GM23338 (cell line): ENCODE results near the gene CRYBG3. TPM values are rescaled to one million over a fixed set of nuclear protein-coding genes. Genes with fewer than 3 reads are reported as not detected.

Experiments used
- ATAC-seq: fragments of 200-7000 bp; cut with Tn5 transposase; 3 replicates; pipeline ENCODE4 v1.9.1; 2020
- DNase-seq: peaks from one replicate; pipeline ENCODE4 v3.0.0-alpha.2; 2015; ENCODE audit warnings: low spot score
- H2AFZ ChIP-seq: fragments of 200-600 bp; sonication (generic); 2 replicates; pipeline ENCODE4 v1.8.0; 2016; ENCODE audit warnings: antibody characterized with exemption, mild to moderate bottlenecking, moderate library complexity
- H3F3A ChIP-seq: fragments of 200-600 bp; sonication (generic); replicated peaks from 2 replicates; pipeline ENCODE4 v1.8.0; 2017; ENCODE audit warnings: antibody characterized with exemption, mixed run types, low read depth
- H3K27ac ChIP-seq: fragments of 200-600 bp; sonication (generic); 2 replicates; pipeline ENCODE4 v1.6.1; 2016; ENCODE audit warnings: low read depth
- H3K27me3 ChIP-seq: fragments of 200-600 bp; sonication (generic); 2 replicates; pipeline ENCODE4 v1.8.0; 2016; ENCODE audit warnings: mild to moderate bottlenecking, mixed run types, moderate library complexity; ENCODE audit not compliant: insufficient read depth
- H3K36me3 ChIP-seq: fragments of 200-600 bp; sonication (generic); 2 replicates; pipeline ENCODE4 v1.8.0; 2016; ENCODE audit warnings: mild to moderate bottlenecking; ENCODE audit not compliant: insufficient read depth
- H3K4me1 ChIP-seq: fragments of 200-600 bp; sonication (generic); 2 replicates; pipeline ENCODE4 v1.8.0; 2016; ENCODE audit warnings: mild to moderate bottlenecking, moderate library complexity; ENCODE audit not compliant: insufficient read depth
- H3K4me2 ChIP-seq: fragments of 200-600 bp; sonication (generic); 2 replicates; pipeline ENCODE4 v1.7.1; 2017; ENCODE audit warnings: mixed run types
- H3K4me3 ChIP-seq: fragments of 200-600 bp; sonication (generic); 2 replicates; pipeline ENCODE4 v1.6.1; 2016; ENCODE audit warnings: mixed run types
- H3K79me2 ChIP-seq: fragments of 200-600 bp; sonication (generic); replicated peaks from 2 replicates; pipeline ENCODE4 v1.8.0; 2017; ENCODE audit warnings: mild to moderate bottlenecking; ENCODE audit not compliant: insufficient read depth
- H3K9me2 ChIP-seq: fragments of 200-600 bp; sonication (generic); 2 replicates; pipeline ENCODE4 v1.8.0; 2017; ENCODE audit not compliant: insufficient read depth
- H4K20me1 ChIP-seq: fragments of 200-600 bp; sonication (generic); replicated peaks from 2 replicates; pipeline ENCODE4 v1.8.0; 2017; ENCODE audit warnings: mild to moderate bottlenecking; ENCODE audit not compliant: insufficient read depth
- H3K27ac Mint-ChIP-seq: 2 replicates; pipeline ENCODE4 v1.8.0; 2020; ENCODE audit warnings: inconsistent platforms, mild to moderate bottlenecking, moderate library complexity, mixed read lengths
- H3K27me3 Mint-ChIP-seq: 3 replicates; pipeline ENCODE4 v1.8.0; 2022; ENCODE audit warnings: low read depth, mild to moderate bottlenecking, moderate library complexity, mixed read lengths, inconsistent platforms; ENCODE audit not compliant: insufficient read depth, poor library complexity
- H3K36me3 Mint-ChIP-seq: 3 replicates; pipeline ENCODE4 v1.8.0; 2021; ENCODE audit warnings: low read depth, mild to moderate bottlenecking, inconsistent platforms, moderate library complexity, mixed read lengths
- H3K4me1 Mint-ChIP-seq: 3 replicates; pipeline ENCODE4 v1.8.0; 2020; ENCODE audit warnings: mild to moderate bottlenecking, inconsistent platforms, mixed read lengths
- H3K4me3 Mint-ChIP-seq: 3 replicates; pipeline ENCODE4 v1.8.0; 2021; ENCODE audit warnings: moderate library complexity, mild to moderate bottlenecking, inconsistent platforms, mixed read lengths
- H3K9me3 Mint-ChIP-seq: 3 replicates; pipeline ENCODE4 v1.8.0; 2020; ENCODE audit warnings: moderate library complexity, mild to moderate bottlenecking, inconsistent platforms, mixed read lengths
- CREB1 ChIP-seq: fragments of 250-450 bp; sonication (Bioruptor Pico); IDR thresholded peaks from 2 replicates; pipeline ENCODE4 v1.5.0; 2020; ENCODE audit warnings: low read depth, mild to moderate bottlenecking, moderate library complexity
- CTCF ChIP-seq, 2 experiments: fragments of 200-600 bp in 1 of 2; sonication (generic) in 1 of 2; conservative IDR thresholded peaks; 2 replicates each; pipeline versions ENCODE4 v1.5.1 to v1.6.1; 2016 to 2017; ENCODE audit warnings: antibody characterized with exemption in 2 of 2, low read depth in 2 of 2, mild to moderate bottlenecking in 2 of 2, moderate library complexity in 1 of 2
- ETS1 ChIP-seq: IDR thresholded peaks from 2 replicates; pipeline ENCODE4 v1.6.1; 2016; ENCODE audit warnings: antibody characterized with exemption
- EZH2 ChIP-seq: fragments of 200-600 bp; sonication (generic); IDR thresholded peaks from one replicate; pipeline ENCODE4 v1.8.0; 2017; ENCODE audit warnings: antibody characterized with exemption, mild to moderate bottlenecking, low read depth; ENCODE audit not compliant: unreplicated experiment
- JUNB ChIP-seq: IDR thresholded peaks from one replicate; pipeline ENCODE4 v1.6.1; 2016; ENCODE audit warnings: antibody characterized with exemption; ENCODE audit not compliant: unreplicated experiment
- NANOG ChIP-seq: IDR thresholded peaks from 2 replicates; pipeline ENCODE4 v1.6.1; 2016; ENCODE audit warnings: antibody characterized with exemption, borderline replicate concordance
- REST ChIP-seq: IDR thresholded peaks from one replicate; pipeline ENCODE4 v1.6.1; 2018; ENCODE audit warnings: antibody characterized with exemption; ENCODE audit not compliant: unreplicated experiment
- ZNF114 ChIP-seq: fragments of 250-450 bp; sonication (Bioruptor Pico); IDR thresholded peaks from 2 replicates; pipeline ENCODE4 v1.5.0; 2020; ENCODE audit warnings: mild to moderate bottlenecking, moderate library complexity
- ZNF462 ChIP-seq: fragments of 250-450 bp; sonication (Bioruptor Pico); IDR thresholded peaks from 2 replicates; pipeline ENCODE4 v1.5.0; 2020; ENCODE audit warnings: mild to moderate bottlenecking, moderate library complexity
- polyA plus RNA-seq: library from polyadenylated mRNA; unstranded; fragments of >200 nt; fragmentation: Nextera tagmentation; extraction: Ambion mirVana; gene quantifications from 2 replicates; pipeline ENCODE4 v1.2.1, GENCODE V29; 2016
- total RNA-seq: library from RNA; depleted of rRNA; stranded (reverse); fragments of >200 nt; shearing (Covaris generic); gene quantifications from 2 replicates; pipeline ENCODE4 v1.2.3, GENCODE V29; 2014

CRYBG3 gene
- total and polyA plus RNA-seq, 2 experiments from 2014 or later, result 2.3 to 8.9 TPM

- Histone ChIP-seq H3K9me2 (no peaks in the 10 kb centered on the region), H3K79me2 (no peaks in the 10 kb centered on the region), H3K4me1 (no peaks in the 10 kb centered on the region), H3K4me3 (no peak overlapping the region), H3K4me2 (no peak overlapping the region), H3K36me3 (peaks cover 3% of the 10 kb centered on the region; the same call in 1 of the 2 replicates), H3F3A (no peaks in the 10 kb centered on the region), H3K27me3 (no peaks in the 10 kb centered on the region), H3K27ac (no peak overlapping the region), H4K20me1 (no peaks in the 10 kb centered on the region; the same call in 1 of the 2 replicates), H2AFZ (no peak overlapping the region)
- no peak overlapping the region for H3K4me3 Mint-ChIP-seq
- H3K27ac Mint-ChIP-seq, result no peak overlapping the region
- H3K27me3 Mint-ChIP-seq, result no peaks in the 10 kb centered on the region
- H3K9me3 Mint-ChIP-seq, result no peaks in the 10 kb centered on the region
- ATAC-seq (no peak), DNase-seq (no peak)
- H3K4me1 Mint-ChIP-seq, result peaks cover 3% of the 10 kb centered on the region; the same call in 2 of the 3 replicates
- peaks cover 32% of the 10 kb centered on the region for H3K36me3 Mint-ChIP-seq
- no peak for TF ChIP-seq JUNB
- no peak for TF ChIP-seq REST
- no peak for TF ChIP-seq CREB1 (CRISPR knock-in tag)
- no peak for TF ChIP-seq ZNF462 (CRISPR knock-in tag)
- TF ChIP-seq NANOG, result no peak
- TF ChIP-seq ZNF114 (CRISPR knock-in tag), result no peak
- no peak for TF ChIP-seq ETS1
- no peak for TF ChIP-seq EZH2
- TF ChIP-seq CTCF (conservative IDR thresholded peaks at IDR 0.05; ENCODE audit: low read depth in 2 of 2), result no peak
Observed at GRCh38 chr3:97948351-97949109, 126.7 kb downstream of the CRYBG3 start.
